ENCODE data around the gene ARHGAP26. TPM values are rescaled to one million over a fixed set of nuclear protein-coding genes. Genes with fewer than 3 reads are reported as not detected.

Gene ARHGAP26
- total RNA-seq, 1 donor from 2014 or later = 17.1 TPM

DNA sequence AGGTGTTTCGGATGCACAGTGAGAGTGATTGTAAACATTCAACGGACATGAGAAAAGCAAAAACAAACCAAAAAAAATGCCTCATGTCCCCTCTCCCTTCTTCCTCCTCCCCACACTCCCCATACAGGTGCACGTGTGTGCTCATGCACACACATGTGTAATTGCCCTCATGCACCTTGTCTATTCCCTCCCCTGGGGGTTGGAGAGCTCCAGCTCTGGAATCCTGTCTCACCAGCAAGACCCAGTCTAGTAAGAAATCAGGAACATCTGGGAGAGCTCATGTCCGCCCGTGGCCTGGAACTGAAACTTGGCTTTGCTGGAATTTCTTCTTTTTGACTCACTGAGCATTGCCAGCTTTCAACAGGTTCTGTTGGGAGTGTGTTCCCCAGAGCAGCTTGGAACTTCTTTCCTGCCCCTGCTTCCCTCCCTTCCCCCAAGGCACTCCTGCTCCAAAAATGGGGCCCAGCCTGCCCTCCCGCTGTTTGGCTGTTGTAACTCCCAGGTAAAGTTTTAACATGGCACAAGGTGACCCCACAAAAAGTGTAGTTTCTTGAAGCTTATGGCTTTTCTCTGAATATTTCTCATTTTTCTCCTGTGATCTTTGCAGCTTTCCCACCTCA lies 443.2 kb downstream of the ARHGAP26 start:
- no peak for DNase-seq (ENCODE audit: low read depth)

DNA sequence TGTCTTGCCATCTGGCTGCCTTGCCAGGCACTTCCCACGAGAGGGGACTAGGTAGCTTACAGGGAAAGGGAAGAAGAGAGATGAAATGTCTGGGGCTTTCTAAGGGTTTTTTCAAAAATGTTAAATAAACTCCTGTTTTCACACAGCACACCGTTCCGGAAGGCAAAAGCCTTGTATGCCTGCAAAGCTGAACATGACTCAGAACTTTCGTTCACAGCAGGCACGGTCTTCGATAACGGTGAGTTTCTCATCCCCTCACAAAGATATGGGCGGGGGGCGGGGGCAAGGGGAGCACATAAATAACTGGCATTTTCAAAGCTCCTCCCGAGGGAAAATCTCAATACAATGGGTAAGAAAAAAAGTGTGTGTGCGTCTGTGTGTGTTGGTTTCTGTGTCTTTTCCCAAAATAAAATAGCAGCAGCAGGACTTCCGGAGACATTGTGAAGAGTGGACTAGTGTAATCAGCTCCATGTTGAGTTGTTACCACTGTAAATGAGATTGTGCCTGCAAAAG lies 443.7 kb downstream of the ARHGAP26 start:
- Histone ChIP-seq H3K36me3 (ENCODE audit: control insufficient read depth, insufficient read depth, low read length) (no peaks in the 10 kb centered on the region), H3K4me3 (ENCODE audit: low read depth, low read length) (no peak overlapping the region), H3K27me3 (ENCODE audit: control insufficient read depth, insufficient read depth, low read length) (no peaks in the 10 kb centered on the region)
- FAIRE-seq (no peak), DNase-seq (ENCODE audit: low read depth) (no peak)
- TF ChIP-seq, protein P1, sequence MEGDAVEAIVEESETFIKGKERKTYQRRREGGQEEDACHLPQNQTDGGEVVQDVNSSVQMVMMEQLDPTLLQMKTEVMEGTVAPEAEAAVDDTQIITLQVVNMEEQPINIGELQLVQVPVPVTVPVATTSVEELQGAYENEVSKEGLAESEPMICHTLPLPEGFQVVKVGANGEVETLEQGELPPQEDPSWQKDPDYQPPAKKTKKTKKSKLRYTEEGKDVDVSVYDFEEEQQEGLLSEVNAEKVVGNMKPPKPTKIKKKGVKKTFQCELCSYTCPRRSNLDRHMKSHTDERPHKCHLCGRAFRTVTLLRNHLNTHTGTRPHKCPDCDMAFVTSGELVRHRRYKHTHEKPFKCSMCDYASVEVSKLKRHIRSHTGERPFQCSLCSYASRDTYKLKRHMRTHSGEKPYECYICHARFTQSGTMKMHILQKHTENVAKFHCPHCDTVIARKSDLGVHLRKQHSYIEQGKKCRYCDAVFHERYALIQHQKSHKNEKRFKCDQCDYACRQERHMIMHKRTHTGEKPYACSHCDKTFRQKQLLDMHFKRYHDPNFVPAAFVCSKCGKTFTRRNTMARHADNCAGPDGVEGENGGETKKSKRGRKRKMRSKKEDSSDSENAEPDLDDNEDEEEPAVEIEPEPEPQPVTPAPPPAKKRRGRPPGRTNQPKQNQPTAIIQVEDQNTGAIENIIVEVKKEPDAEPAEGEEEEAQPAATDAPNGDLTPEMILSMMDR (IDR thresholded peaks at IDR 0.05; ENCODE audit: insufficient read depth, low read length, severe bottlenecking) = no peak

More for the DNA sequence above, 443.2 kb downstream of the ARHGAP26 start:
- Histone ChIP-seq H3K27me3 (ENCODE audit: control insufficient read depth, insufficient read depth, low read length) (no peaks in the 10 kb centered on the region), H3K4me3 (ENCODE audit: low read depth, low read length) (no peak overlapping the region), H3K36me3 (ENCODE audit: control insufficient read depth, insufficient read depth, low read length) (no peaks in the 10 kb centered on the region)
- FAIRE-seq = no peak
- TF ChIP-seq, protein P1 (IDR thresholded peaks at IDR 0.05; ENCODE audit: insufficient read depth, low read length, severe bottlenecking) = no peak

DNA sequence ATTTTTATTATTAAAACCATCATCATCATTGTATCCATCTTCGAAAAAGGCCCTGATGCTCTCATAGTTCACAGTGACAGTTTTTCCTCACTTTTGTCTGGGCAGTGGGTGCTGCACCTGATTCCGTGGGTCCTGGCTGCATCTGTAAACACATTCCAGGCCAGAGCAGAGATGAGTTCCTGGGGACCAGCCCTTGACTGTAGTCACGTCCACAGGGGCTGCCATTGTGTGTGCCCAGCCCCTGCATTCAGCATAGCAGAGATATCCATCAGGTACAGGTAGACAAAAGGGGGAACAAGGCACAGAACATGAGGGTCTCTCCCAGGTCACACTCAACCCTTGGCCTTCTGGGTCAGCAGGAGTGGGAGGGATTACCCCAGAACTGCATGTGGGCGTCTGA lies 444.3 kb downstream of the ARHGAP26 start:
- H3K36me3 ChIP-seq (ENCODE audit: control insufficient read depth, insufficient read depth, low read length) = no peaks in the 10 kb centered on the region
- FAIRE-seq (no peak), DNase-seq (ENCODE audit: low read depth) (no peak)
- TF ChIP-seq, protein P1 (IDR thresholded peaks at IDR 0.05; ENCODE audit: insufficient read depth, low read length, severe bottlenecking) = no peak
- H3K4me3 ChIP-seq (ENCODE audit: low read depth, low read length) = no peak overlapping the region
- no peaks in the 10 kb centered on the region for H3K27me3 ChIP-seq (ENCODE audit: control insufficient read depth, insufficient read depth, low read length)

DNA sequence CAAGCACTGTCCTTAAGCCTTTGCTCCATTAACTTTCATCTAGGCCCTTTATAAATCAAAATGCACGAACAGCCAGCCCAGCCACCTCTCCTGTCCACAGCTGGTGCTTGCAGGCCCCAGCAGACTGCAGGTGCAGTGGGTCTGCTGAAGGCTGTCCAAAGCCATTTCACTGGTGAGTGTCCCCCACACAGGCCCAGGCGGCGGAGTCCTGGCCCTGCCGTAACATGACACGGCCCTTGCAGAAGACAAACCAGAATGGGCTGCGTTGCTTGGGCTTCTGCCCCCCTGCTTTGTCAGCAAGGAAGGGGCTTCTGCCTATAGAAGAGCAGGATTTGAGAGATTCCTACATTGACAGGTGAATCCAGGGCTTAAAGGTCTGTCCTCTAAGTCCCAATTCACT lies 444.7 kb downstream of the ARHGAP26 start:
- Histone ChIP-seq H3K36me3 (ENCODE audit: control insufficient read depth, insufficient read depth, low read length) (no peaks in the 10 kb centered on the region), H3K27me3 (ENCODE audit: control insufficient read depth, insufficient read depth, low read length) (no peaks in the 10 kb centered on the region), H3K4me3 (ENCODE audit: low read depth, low read length) (no peak overlapping the region)
- FAIRE-seq = no peak
- DNase-seq (ENCODE audit: low read depth) = no peak
- TF ChIP-seq, protein P1 (IDR thresholded peaks at IDR 0.05; ENCODE audit: insufficient read depth, low read length, severe bottlenecking) = no peak

DNA sequence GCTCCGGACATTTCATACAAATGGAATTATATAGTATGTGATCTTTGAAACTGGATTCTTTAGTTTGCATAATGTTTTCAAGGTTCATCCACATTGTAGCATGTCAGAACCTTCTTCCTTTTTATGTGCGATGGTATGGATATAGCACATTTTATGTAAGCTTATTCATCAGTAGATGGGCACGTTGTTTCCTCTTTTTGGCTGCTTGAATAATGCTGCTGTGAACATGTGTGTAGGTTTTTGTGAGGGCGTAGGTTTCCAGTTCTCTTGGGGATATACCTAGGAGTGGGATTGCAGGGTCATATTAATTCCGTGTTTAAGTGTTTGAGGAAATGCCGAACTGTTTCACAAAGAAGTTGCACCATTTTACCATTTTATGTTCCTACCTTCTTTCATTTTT lies 445.5 kb downstream of the ARHGAP26 start:
- no peak overlapping the region for H3K4me3 ChIP-seq (ENCODE audit: low read depth, low read length)
- FAIRE-seq = no peak
- H3K27me3 ChIP-seq (ENCODE audit: control insufficient read depth, insufficient read depth, low read length) = no peaks in the 10 kb centered on the region
- H3K36me3 ChIP-seq (ENCODE audit: control insufficient read depth, insufficient read depth, low read length) = no peaks in the 10 kb centered on the region
- TF ChIP-seq, protein P1 (IDR thresholded peaks at IDR 0.05; ENCODE audit: insufficient read depth, low read length, severe bottlenecking) = no peak
- DNase-seq (ENCODE audit: low read depth) = no peak

DNA sequence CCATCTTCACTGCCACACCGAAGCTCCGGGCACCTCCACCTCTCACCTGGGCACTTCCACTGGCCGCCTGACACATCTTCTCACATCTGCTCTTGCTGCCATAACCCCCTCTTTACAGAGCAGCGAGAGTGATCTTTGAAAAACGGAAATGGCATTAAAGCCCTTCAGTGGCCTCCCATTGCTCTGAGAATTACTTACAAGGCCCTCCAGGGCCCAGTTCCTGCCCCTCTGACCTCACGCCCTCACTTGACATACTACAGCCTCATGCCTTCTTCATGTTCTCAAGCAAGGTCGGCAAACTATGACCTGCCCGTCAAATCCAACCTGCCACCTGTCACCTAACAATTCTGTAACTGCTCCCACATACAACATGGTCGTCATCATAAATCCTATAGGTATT lies 446.0 kb downstream of the ARHGAP26 start:
- Histone ChIP-seq H3K4me3 (ENCODE audit: low read depth, low read length) (no peak overlapping the region), H3K36me3 (ENCODE audit: control insufficient read depth, insufficient read depth, low read length) (no peaks in the 10 kb centered on the region), H3K27me3 (ENCODE audit: control insufficient read depth, insufficient read depth, low read length) (no peaks in the 10 kb centered on the region)
- FAIRE-seq (no peak), DNase-seq (ENCODE audit: low read depth) (no peak)
- TF ChIP-seq, protein P1 (IDR thresholded peaks at IDR 0.05; ENCODE audit: insufficient read depth, low read length, severe bottlenecking) = no peak

Measured in bronchial epithelial cell (primary cell).